VCaP (cell line): Measurements from ENCODE around the gene SNX7.

ENCODE experiments used
- H3K27ac ChIP-seq: fragments of 450-650 bp; 2 replicates; pipeline ENCODE4 v1.5.1; 2017
- CTCF ChIP-seq: fragments of 450-650 bp; conservative IDR thresholded peaks from 2 replicates; pipeline ENCODE4 v1.5.1; 2017; ENCODE audit warnings: mild to moderate bottlenecking, moderate library complexity

Gene SNX7

GRCh38 chr1:98766255-98766654 lies 104.7 kb downstream of the SNX7 start:
- H3K27ac ChIP-seq = no peak overlapping the region
- no peak for TF ChIP-seq CTCF

GRCh38 chr1:98769162-98769561 lies 107.6 kb downstream of the SNX7 start:
- TF ChIP-seq CTCF = no peak

GRCh38 chr1:98781906-98782305 lies 120.4 kb downstream of the SNX7 start:
- TF ChIP-seq CTCF = no peak

More at GRCh38 chr1:98769162-98769561, 107.6 kb downstream of the SNX7 start:
- H3K27ac ChIP-seq = no peak overlapping the region

GRCh38 chr1:98783821-98784220 lies 122.3 kb downstream of the SNX7 start:
- no peak for TF ChIP-seq CTCF
- no peak overlapping the region for H3K27ac ChIP-seq

More at GRCh38 chr1:98781906-98782305, 120.4 kb downstream of the SNX7 start:
- H3K27ac ChIP-seq = no peak overlapping the region

- peak overlapping the region; percentile 72 for H3K27ac ChIP-seq
- TF ChIP-seq CTCF = no peak
Observed at GRCh38 chr1:98791498-98791897, 130.0 kb downstream of the SNX7 start.

GRCh38 chr1:98792123-98792522 lies 130.6 kb downstream of the SNX7 start:
- 0 out of 2 replicates have a peak, but pooled peaks have one; percentile 6 for TF ChIP-seq CTCF
- peak overlapping the region; percentile 72 for H3K27ac ChIP-seq

- TF ChIP-seq CTCF = no peak
- H3K27ac ChIP-seq = peak overlapping the region; percentile 72
Observed at GRCh38 chr1:98793136-98793535, 131.6 kb downstream of the SNX7 start.
